ENCODE results near the gene CNTRL. TPM values are rescaled to one million over a fixed set of nuclear protein-coding genes. Genes with fewer than 3 reads are reported as not detected.

The CNTRL gene
- total RNA-seq, 4 donors from 2014 or later: 20.0 to 30.2 (median 27.4) TPM

DNA sequence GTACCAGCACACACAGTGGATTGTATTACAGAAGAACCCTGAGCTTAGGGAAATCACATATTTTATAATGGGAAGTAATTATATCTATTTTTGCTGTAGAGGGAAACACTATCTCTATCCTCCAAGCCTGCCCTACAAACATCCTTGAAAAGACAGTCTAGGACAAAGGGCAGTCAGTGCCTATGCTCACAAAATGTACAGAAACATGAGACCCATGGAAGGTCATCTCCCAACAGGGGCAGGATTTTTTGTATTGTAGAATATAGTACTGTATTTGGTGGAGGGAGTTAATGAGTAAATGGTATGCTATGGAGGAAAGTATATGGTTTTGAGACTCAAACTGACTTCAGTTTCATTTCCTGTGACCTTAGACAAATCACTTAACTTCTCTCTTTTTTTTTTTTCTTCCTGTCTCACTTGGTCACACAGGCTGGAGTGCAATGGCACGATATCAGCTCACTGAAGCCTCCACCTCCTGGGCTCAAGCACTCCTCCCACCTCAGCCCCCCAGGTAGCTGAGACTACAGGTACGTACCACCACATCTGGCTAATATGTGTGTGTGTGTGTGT lies 132.7 kb downstream of the CNTRL start:
- TF ChIP-seq, protein P1, sequence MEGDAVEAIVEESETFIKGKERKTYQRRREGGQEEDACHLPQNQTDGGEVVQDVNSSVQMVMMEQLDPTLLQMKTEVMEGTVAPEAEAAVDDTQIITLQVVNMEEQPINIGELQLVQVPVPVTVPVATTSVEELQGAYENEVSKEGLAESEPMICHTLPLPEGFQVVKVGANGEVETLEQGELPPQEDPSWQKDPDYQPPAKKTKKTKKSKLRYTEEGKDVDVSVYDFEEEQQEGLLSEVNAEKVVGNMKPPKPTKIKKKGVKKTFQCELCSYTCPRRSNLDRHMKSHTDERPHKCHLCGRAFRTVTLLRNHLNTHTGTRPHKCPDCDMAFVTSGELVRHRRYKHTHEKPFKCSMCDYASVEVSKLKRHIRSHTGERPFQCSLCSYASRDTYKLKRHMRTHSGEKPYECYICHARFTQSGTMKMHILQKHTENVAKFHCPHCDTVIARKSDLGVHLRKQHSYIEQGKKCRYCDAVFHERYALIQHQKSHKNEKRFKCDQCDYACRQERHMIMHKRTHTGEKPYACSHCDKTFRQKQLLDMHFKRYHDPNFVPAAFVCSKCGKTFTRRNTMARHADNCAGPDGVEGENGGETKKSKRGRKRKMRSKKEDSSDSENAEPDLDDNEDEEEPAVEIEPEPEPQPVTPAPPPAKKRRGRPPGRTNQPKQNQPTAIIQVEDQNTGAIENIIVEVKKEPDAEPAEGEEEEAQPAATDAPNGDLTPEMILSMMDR (IDR thresholded peaks at IDR 0.05; ENCODE audit: low read depth): no peak

DNA sequence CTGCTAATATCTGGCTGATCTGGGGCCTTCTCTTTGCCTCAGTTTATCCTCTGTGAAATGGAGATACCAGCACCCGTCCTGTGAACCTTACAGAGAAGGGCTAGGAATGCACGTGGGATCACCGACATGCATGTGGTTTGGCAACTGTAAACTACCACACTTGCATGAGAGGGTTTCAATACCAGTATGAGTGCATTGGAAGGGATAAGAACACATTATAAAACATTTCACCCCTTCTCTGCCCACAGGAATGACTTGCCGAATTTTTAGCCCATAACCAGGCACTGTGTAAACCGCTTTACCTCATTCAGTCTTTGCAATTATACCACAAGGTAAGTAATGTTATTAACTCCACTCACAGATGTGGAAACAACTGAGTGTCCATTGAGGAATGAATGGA lies 135.8 kb downstream of the CNTRL start:
- TF ChIP-seq, protein P1 (IDR thresholded peaks at IDR 0.05; ENCODE audit: low read depth): no peak

DNA sequence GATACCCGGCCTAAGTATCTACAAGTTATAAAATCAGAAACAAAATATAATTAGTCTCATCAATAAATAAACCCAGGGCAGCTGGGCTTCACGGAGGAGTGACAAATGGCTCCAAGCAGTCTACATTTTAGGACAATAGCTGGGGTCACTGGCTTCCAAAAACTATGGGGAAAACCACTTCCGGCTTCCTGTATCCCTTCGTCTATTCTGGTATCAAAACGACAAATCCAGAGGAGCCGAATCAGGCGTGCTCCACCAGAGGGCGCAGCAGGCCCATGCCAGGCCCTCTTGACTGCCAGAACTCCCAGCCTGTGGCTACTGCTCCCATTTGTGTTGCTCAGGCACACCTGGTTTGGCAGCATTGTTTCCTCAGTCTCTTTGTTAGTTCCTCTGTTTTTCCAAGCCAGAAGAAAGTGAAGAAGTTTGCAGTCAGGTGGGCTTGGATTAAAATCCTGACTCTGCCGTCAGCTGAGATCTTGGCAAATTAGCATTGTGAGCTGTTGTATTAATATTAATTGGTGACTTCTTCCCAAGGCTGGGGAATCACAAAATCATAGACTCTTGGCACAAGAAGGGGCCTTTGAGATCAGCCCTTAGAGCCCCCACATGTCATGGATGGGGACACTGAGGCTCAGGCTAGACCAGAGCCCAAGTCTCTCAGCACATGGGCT lies 138.5 kb downstream of the CNTRL start:
- TF ChIP-seq, protein P1 (IDR thresholded peaks at IDR 0.05; ENCODE audit: low read depth): no peak

DNA sequence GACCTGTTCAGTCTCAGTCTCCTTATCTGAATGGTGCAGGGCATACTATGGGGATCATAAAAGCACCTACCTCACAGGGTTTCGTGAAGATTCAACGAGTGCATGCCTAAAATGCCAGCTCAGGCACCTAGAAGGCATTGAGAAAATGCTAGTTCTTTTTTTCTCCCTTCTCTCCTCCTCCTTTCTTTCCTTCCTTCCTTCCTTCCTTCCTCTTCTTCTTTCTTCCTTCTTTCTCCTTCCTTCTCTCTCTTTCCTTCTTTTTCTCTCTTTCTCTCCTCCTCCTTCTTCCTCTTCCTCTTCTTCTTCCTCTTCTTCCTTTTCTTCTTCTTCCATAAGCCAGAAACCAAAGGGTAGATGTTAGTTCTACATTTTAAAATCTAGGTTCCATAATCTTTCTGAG lies 139.2 kb downstream of the CNTRL start:
- TF ChIP-seq, protein P1 (IDR thresholded peaks at IDR 0.05; ENCODE audit: low read depth): no peak

DNA sequence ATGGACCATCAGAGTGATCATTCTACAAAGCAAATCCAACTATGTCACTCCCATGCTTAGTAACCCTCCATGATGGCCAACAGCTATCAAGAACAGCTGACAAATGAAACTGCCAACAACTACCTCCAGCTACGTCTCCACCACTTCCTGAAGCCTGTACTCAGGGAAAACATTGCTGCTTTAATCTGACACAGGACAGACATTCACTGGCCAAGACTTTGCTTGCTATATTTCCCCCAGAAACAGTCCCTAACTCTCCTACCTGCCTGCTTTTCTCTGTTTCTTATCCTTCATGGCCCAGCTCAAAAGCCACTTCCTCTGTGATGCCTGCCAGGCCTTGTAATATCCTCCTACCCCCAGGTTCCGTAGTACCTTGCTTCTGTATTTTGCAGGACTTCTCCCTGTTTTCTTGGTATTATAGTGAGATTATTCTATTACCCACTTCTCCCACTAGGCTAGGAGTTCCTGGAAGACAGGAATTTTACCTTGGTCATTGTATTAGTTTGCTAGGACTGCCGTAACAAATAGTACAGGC lies 141.6 kb downstream of the CNTRL start:
- TF ChIP-seq, protein P1 (IDR thresholded peaks at IDR 0.05; ENCODE audit: low read depth): no peak

DNA sequence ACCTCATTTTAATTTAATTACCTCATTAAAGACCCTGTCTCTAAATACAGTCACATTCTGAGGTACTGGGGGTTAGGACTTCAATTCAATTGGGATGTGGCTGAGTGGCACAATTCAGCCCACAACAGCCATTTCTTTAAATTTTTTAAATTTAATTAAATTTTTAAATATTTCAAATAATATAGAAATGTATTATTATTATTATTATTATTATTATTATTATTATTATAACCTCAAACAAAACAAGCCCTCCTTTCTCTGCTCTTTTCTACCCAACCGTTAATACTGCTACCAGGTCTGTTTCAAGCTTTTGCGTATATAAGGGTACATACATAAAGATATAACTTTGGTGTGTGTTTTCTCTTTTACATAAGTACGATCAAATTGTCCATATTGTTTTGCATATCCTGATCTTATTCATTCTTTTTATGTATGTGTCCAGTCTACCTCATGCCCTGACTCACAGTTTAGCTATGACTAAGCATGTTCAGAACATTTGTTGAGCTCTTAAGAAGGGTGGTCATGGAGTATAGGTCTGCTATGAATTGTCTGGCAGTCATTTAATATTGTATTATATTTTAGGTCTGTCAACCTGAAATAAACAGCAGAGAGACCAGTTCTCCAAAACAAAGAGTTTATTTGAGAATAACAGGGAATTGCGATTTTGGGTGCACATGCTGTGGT lies 143.0 kb downstream of the CNTRL start:
- TF ChIP-seq, protein P1 (IDR thresholded peaks at IDR 0.05; ENCODE audit: low read depth): no peak

DNA sequence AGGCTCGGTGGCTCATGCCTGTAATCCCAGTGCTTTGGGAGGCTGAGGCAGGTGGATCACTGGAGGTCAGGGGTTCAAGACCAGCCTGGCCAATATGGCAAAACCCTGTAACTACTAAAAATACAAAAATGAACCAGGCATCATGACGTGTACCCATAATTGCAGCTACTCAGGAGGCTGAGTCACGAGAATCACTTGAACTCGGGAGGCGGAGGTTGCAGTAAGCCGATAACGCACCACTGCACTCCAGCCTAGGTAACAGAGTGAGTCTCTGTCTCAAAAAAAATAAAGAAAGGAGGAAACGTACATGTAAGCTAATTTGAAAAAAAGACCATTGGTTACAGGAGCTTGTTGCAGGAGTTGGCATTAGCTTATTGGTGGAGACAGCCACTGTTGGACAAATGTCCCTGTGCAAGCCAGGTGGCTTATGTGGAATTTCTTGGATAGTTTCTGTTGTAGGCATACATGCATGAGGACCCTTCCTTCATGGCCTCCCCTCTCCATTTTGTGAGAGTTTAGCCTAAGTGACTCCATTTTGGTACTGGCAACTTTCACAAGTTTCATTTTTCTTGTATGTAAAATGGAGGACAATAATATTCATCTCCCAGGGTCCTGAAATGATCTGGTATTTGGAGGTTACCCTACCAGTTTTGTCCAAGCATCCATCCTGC lies 143.7 kb downstream of the CNTRL start:
- TF ChIP-seq, protein P1 (IDR thresholded peaks at IDR 0.05; ENCODE audit: low read depth): no peak

Data from subcutaneous adipose tissue (tissue), 4 donors.